Fibroblast of skin of scalp (primary cell): ENCODE data around the gene CEMIP.

Experiments
- DNase-seq: peaks from one replicate; pipeline ENCODE4 v3.0.0-alpha.2; 2013

The CEMIP gene

GRCh38 chr15:80989081-80989517 lies 209.9 kb downstream of the CEMIP start:
- no peak for DNase-seq

- peak; percentile 95 for DNase-seq
These were observed 210.6 kb downstream of the CEMIP start, which contains the start of gene MESD for GRCh38 chr15:80989518-80990478. TSS of gene MESD (minus strand) at chr15:80989819. CDS start at chr15:80989791, 28 bp downstream.

GRCh38 chr15:80990955-80991354 lies 211.8 kb downstream of the CEMIP start:
- no peak for DNase-seq

GRCh38 chr15:80991421-80991820 lies 212.3 kb downstream of the CEMIP start:
- DNase-seq: peak; percentile 67

GRCh38 chr15:80992006-80992405 lies 212.8 kb downstream of the CEMIP start:
- DNase-seq: no peak

GRCh38 chr15:80992441-80992840 lies 213.3 kb downstream of the CEMIP start:
- DNase-seq: no peak

GRCh38 chr15:80996247-80996646 lies 217.1 kb downstream of the CEMIP start:
- no peak for DNase-seq

GRCh38 chr15:80997692-80998091 lies 218.5 kb downstream of the CEMIP start:
- peak; percentile 46 for DNase-seq

- DNase-seq: no peak
These were observed 219.1 kb downstream of the CEMIP start for GRCh38 chr15:80998251-80998650.

GRCh38 chr15:80999623-81000036 lies 220.5 kb downstream of the CEMIP start:
- DNase-seq: no peak

- DNase-seq: no peak
These were observed 221.0 kb downstream of the CEMIP start for GRCh38 chr15:81000144-81000623.

- peak; percentile 95 for DNase-seq
These were observed 221.5 kb downstream of the CEMIP start, which contains the start of gene TLNRD1 for GRCh38 chr15:81000624-81001151. TSS of gene TLNRD1 (plus strand) at chr15:81000923. CDS start at chr15:81002272, 1,349 bp downstream.
